ENCODE data around the gene ADAMTS17. TPM values are rescaled to one million over a fixed set of nuclear protein-coding genes. Genes with fewer than 3 reads are reported as not detected.
A peak's percentile ranks its signal among the peaks of the same experiment; 100 is the strongest.

The ADAMTS17 gene
- total and polyA plus RNA-seq, 11 donors: 0.30 to 2.4 (median 1.2) TPM

DNA sequence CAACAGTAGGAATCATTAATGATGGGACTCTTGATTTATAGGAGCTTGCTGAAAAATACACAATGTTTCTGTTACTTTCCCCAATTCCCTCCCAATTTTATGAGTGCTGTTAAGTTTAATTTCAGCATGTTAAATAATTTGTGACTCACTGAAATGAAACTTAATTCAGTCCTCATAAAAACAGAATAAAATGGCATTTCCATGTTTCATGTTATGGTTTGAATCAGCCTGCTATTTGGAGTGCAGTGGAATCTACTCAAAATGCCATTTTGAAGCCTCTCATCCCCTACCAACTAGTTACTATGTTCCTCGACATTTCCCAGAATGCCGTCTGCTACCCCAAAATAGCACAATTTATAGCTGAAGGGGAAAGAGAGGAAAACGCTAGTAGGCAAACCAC is 237.5 kb downstream of the ADAMTS17 start:
- Histone ChIP-seq H3K9me3 (no peaks in the 10 kb centered on the region), H3K4me1 (peaks cover 0 to 12% (median 0%) of the 10 kb centered on the region in 12 donors), H3K27me3 (no peaks in the 10 kb centered on the region), H3K27ac (no peak overlapping the region), H3K36me3 (no peaks in the 10 kb centered on the region), H3K4me3 (no peak overlapping the region)
- DNase-seq: no peak
- ATAC-seq: no peak
- intact Hi-C loops (cut with DNase I): loop anchor here in 1 of 10 donors (10.0 kb wide), 1 partner anchor 49 kb away; no protein-coding TSS in a partner anchor
- TF ChIP-seq POLR2A (IDR thresholded peaks at IDR 0.05): no peak
- TF ChIP-seq, protein P1, sequence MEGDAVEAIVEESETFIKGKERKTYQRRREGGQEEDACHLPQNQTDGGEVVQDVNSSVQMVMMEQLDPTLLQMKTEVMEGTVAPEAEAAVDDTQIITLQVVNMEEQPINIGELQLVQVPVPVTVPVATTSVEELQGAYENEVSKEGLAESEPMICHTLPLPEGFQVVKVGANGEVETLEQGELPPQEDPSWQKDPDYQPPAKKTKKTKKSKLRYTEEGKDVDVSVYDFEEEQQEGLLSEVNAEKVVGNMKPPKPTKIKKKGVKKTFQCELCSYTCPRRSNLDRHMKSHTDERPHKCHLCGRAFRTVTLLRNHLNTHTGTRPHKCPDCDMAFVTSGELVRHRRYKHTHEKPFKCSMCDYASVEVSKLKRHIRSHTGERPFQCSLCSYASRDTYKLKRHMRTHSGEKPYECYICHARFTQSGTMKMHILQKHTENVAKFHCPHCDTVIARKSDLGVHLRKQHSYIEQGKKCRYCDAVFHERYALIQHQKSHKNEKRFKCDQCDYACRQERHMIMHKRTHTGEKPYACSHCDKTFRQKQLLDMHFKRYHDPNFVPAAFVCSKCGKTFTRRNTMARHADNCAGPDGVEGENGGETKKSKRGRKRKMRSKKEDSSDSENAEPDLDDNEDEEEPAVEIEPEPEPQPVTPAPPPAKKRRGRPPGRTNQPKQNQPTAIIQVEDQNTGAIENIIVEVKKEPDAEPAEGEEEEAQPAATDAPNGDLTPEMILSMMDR (IDR thresholded peaks at IDR 0.05): no peak
- 83 to 87% (median 84%) methylated on average over 3 of the region's 3 CpGs for WGBS, 4 donors

DNA sequence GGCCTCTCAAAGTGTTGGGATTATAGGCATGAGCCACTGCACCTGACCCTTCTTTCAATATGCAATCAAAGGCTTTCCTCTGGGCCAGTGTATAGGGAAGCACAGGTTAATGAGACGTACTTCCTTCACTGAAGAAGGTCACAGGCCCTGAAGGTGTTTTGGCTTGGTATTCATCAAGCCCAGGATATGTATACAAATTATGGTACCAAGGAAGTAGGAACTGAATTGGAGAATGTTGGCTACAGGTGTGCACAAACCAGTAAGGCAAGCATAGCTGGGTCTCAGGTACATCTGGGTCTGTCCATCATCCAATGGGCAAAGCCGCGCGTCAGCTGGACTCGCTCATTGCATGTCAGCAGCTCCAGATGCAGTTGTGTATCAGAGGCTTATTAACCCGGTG is 237.9 kb downstream of the ADAMTS17 start:
- TF ChIP-seq POLR2A (IDR thresholded peaks at IDR 0.05): no peak
- TF ChIP-seq, protein P1 (IDR thresholded peaks at IDR 0.05): no peak
- intact Hi-C loops (cut with DNase I): loop anchor here in 1 of 10 donors (10.0 kb wide), 1 partner anchor 49 kb away; no protein-coding TSS in a partner anchor
- ATAC-seq: no peak
- Histone ChIP-seq H3K4me1 (peaks cover 0 to 12% (median 0%) of the 10 kb centered on the region in 12 donors), H3K9me3 (no peaks in the 10 kb centered on the region), H3K4me3 (no peak overlapping the region), H3K36me3 (no peaks in the 10 kb centered on the region), H3K27ac (no peak overlapping the region), H3K27me3 (no peaks in the 10 kb centered on the region)
- WGBS, 4 donors: 89 to 97% (median 95%) methylated on average over 6 of the region's 6 CpGs
- DNase-seq: no peak

DNA sequence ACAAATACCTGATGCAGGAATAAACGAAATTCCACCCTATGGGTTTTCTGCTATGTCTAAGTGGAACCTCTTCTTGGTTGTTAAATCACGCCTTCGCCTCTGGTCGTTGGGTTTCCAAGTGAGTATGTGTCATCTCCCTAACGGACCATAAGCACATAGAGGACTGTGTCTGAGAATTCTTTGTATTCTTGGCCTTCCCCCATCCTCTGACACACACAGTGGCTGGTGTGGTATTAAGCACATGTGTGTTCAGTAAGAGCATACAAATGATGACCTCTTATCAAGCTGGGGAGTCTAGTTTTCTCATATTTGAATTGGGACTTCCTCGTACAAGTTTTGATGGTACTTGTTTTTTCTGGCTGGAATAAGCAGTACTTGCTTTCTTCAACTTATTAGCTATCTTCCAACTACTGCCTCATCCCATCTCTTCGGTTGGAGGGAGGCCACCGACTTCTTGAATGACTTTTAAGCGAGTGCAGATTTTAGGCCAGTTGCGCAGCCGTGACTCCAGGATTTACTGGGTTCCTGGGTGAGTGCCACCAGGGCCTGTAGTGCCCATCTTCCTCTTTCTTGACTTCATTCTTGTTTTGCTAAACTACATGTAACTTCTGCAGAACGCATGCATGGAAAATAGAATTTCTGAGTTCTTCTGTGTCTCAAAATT is 240.2 kb downstream of the ADAMTS17 start:
- no peaks in the 10 kb centered on the region for H3K27me3 ChIP-seq
- peaks cover 0 to 8% (median 0%) of the 10 kb centered on the region in 12 donors for H3K4me1 ChIP-seq
- peak overlapping the region in 5 of 12 donors; percentile 16 to 61 (median 18) for H3K27ac ChIP-seq
- peak; percentile 54 to 88 (median 66) for ATAC-seq
- H3K4me3 ChIP-seq: no peak overlapping the region
- WGBS, 4 donors: 75 to 83% (median 80%) methylated on average over 12 of the region's 12 CpGs
- no peak for TF ChIP-seq POLR2A (IDR thresholded peaks at IDR 0.05)
- TF ChIP-seq, protein P1 (IDR thresholded peaks at IDR 0.05): no peak
- peak in 1 of 5 donors; percentile 63 for DNase-seq
- H3K9me3 ChIP-seq: no peaks in the 10 kb centered on the region
- no peaks in the 10 kb centered on the region for H3K36me3 ChIP-seq
- intact Hi-C loops (cut with DNase I): loop anchor here in 1 of 10 donors (10.0 kb wide), 1 partner anchor 47 kb away; no protein-coding TSS in a partner anchor

DNA sequence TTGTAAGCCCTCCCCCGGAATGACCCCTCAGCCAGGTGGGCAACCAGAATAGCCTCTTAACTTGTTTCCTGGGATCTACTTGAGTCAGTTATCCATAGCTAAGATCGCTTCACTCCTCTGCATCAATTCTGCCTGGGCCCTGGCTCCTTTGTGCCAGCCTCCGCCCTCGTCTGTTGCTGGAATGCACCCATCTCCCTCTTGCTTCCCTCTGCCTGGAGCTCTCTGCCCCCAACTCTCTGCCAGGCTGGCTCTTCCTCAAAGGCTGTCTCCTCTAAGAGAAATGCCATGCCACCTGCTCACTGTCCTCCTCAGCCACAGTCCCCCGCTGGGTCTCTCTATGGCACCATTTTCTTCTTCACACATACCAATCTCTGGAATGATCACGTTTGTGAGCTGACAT is 240.8 kb downstream of the ADAMTS17 start:
- intact Hi-C loops (cut with DNase I): loop anchor here in 1 of 10 donors (10.0 kb wide), 1 partner anchor 46 kb away; no protein-coding TSS in a partner anchor
- peak overlapping the region in 4 of 12 donors; percentile 17 to 61 (median 21) for H3K27ac ChIP-seq
- ATAC-seq (no peak), DNase-seq (no peak)
- no peak overlapping the region for H3K4me3 ChIP-seq
- no peaks in the 10 kb centered on the region for H3K36me3 ChIP-seq
- 80 to 91% (median 85%) methylated on average over 6 of the region's 6 CpGs for WGBS, 4 donors
- TF ChIP-seq POLR2A (IDR thresholded peaks at IDR 0.05): no peak
- TF ChIP-seq, protein P1 (IDR thresholded peaks at IDR 0.05): no peak
- H3K4me1 ChIP-seq: peaks cover 0 to 8% (median 0%) of the 10 kb centered on the region in 12 donors
- H3K9me3 ChIP-seq: no peaks in the 10 kb centered on the region
- no peaks in the 10 kb centered on the region for H3K27me3 ChIP-seq

Measured in heart left ventricle (tissue), 16 donors.